H1 (cell line): Measurements from ENCODE around the gene POLE3.

Experiments used
- CTCF ChIP-seq, 3 experiments: IDR thresholded peaks; 1 replicate in 2 of 3; 2 replicates in 1 of 3; pipeline versions ENCODE4 v1.5.1 to v1.6.1; 2011; ENCODE audit warnings: low read length in 3 of 3, mild to moderate bottlenecking in 3 of 3, inconsistent platforms in 2 of 3, low read depth in 1 of 3, moderate library complexity in 1 of 3; ENCODE audit not compliant: insufficient read depth in 1 of 3; ENCODE audit errors: control extremely low read depth in 1 of 3
- HDAC2 ChIP-seq, 2 experiments: fragments of 300-600 bp in 1 of 2; sonication (generic) in 1 of 2; IDR thresholded peaks; 2 replicates each; pipeline ENCODE4 v1.6.1; 2011 to 2012; ENCODE audit warnings: low read depth in 2 of 2, low read length in 2 of 2, mild to moderate bottlenecking in 2 of 2, moderate library complexity in 2 of 2, borderline replicate concordance in 1 of 2, inconsistent platforms in 1 of 2
- RAD21 ChIP-seq, 2 experiments: IDR thresholded peaks in 1 of 2; conservative IDR thresholded peaks in 1 of 2; 2 replicates each; pipeline ENCODE4 v1.6.1; 2011; ENCODE audit warnings: low read depth in 2 of 2, low read length in 2 of 2, improper control_type of control experiment in 1 of 2, inconsistent platforms in 1 of 2, mild to moderate bottlenecking in 1 of 2, moderate library complexity in 1 of 2
- TBP ChIP-seq: IDR thresholded peaks from 2 replicates; pipeline ENCODE4 v1.6.1; 2011; ENCODE audit warnings: low read depth, low read length, improper control_type of control experiment
- YY1 ChIP-seq: IDR thresholded peaks from 2 replicates; pipeline ENCODE4 v1.6.1; 2011; ENCODE audit warnings: low read depth, mild to moderate bottlenecking, low read length

- TF ChIP-seq RAD21 (IDR thresholded peaks at IDR 0.05 in 1 of 2, conservative IDR thresholded peaks at IDR 0.05 in 1 of 2; ENCODE audit: low read depth in 2 of 2, low read length in 2 of 2) (no peak), CTCF (IDR thresholded peaks at IDR 0.05; ENCODE audit: control extremely low read depth in 1 of 3, insufficient read depth in 1 of 3, low read depth in 1 of 3, low read length in 3 of 3) (no peak), YY1 (no peak), TBP (no peak), HDAC2 (IDR thresholded peaks at IDR 0.05; ENCODE audit: borderline replicate concordance in 1 of 2, low read depth in 2 of 2, low read length in 2 of 2) (no peak)
Observed at GRCh38 chr9:113421726-113422125, 11.3 kb upstream of the POLE3 start.
